HG02623 (cell line): ENCODE data around the gene FCGR3A.

Source experiments
- ATAC-seq: cut with Tn5 transposase; IDR thresholded peaks from one replicate; pipeline ENCODE4 v1.9.1; 2021; ENCODE audit warnings: moderate library complexity; ENCODE audit not compliant: unreplicated experiment

Gene FCGR3A

GRCh38 chr1:161505686-161506085 lies 43.9 kb downstream of the FCGR3A start:
- no peak for ATAC-seq

- ATAC-seq: no peak
Observed at GRCh38 chr1:161503394-161503748, 46.2 kb downstream of the FCGR3A start.

GRCh38 chr1:161502641-161503393 lies 46.8 kb downstream of the FCGR3A start:
- ATAC-seq: no peak

GRCh38 chr1:161502181-161502580 lies 47.4 kb downstream of the FCGR3A start:
- no peak for ATAC-seq

GRCh38 chr1:161501234-161501633 lies 48.4 kb downstream of the FCGR3A start:
- ATAC-seq: no peak

- ATAC-seq: no peak
Observed at GRCh38 chr1:161499099-161500039, 50.2 kb downstream of the FCGR3A start.

- ATAC-seq: no peak
Observed at GRCh38 chr1:161498646-161499045, 51.0 kb downstream of the FCGR3A start.

- ATAC-seq: no peak
Observed at GRCh38 chr1:161497961-161498360, 51.7 kb downstream of the FCGR3A start.

GRCh38 chr1:161495490-161495889 lies 54.1 kb downstream of the FCGR3A start:
- ATAC-seq: no peak

- no peak for ATAC-seq
Observed at GRCh38 chr1:161494091-161494735, 55.4 kb downstream of the FCGR3A start.

GRCh38 chr1:161492827-161493226 lies 56.8 kb downstream of the FCGR3A start:
- no peak for ATAC-seq
